ENCODE data around the gene SLC6A11. TPM values are rescaled to one million over a fixed set of nuclear protein-coding genes. Genes with fewer than 3 reads are reported as not detected.

The SLC6A11 gene
- total RNA-seq, 1 donor from 2014 or later = 0.19 TPM

DNA sequence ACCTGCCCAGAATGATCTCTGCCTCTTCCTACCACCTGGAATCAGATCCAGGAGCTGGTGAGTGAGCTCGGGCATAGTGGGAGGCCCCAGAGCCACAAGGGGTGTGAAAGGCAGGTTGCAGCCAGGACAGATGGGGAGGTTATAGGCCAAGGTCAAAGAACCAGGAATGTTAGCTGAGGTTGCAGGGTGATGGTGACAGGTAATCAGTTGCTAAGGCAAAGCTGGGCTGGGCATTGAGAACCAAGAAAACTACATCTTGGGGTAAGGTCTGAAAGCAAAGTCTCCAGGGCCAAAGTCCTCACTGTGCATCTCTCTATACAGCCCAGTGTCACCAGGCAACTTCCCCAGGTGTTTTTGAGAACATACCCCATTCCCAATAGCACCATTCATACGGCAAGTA is 38.4 kb upstream of the SLC6A11 start:
- no peak overlapping the region for H3K4me3 Mint-ChIP-seq (ENCODE audit: low read depth)
- no peak for DNase-seq (ENCODE audit: low spot score, unreplicated experiment)
- no peaks in the 10 kb centered on the region for H3K9me3 Mint-ChIP-seq (ENCODE audit: low read depth)
- H3K4me1 Mint-ChIP-seq (ENCODE audit: low read depth) = no peaks in the 10 kb centered on the region
- peaks cover 62% of the 10 kb centered on the region for H3K27me3 Mint-ChIP-seq
- no peak overlapping the region for H3K27ac Mint-ChIP-seq
- TF ChIP-seq, protein P1, sequence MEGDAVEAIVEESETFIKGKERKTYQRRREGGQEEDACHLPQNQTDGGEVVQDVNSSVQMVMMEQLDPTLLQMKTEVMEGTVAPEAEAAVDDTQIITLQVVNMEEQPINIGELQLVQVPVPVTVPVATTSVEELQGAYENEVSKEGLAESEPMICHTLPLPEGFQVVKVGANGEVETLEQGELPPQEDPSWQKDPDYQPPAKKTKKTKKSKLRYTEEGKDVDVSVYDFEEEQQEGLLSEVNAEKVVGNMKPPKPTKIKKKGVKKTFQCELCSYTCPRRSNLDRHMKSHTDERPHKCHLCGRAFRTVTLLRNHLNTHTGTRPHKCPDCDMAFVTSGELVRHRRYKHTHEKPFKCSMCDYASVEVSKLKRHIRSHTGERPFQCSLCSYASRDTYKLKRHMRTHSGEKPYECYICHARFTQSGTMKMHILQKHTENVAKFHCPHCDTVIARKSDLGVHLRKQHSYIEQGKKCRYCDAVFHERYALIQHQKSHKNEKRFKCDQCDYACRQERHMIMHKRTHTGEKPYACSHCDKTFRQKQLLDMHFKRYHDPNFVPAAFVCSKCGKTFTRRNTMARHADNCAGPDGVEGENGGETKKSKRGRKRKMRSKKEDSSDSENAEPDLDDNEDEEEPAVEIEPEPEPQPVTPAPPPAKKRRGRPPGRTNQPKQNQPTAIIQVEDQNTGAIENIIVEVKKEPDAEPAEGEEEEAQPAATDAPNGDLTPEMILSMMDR (IDR thresholded peaks at IDR 0.05; ENCODE audit: unreplicated experiment) = no peak
- no peaks in the 10 kb centered on the region for H3K36me3 Mint-ChIP-seq (ENCODE audit: insufficient read depth)

DNA sequence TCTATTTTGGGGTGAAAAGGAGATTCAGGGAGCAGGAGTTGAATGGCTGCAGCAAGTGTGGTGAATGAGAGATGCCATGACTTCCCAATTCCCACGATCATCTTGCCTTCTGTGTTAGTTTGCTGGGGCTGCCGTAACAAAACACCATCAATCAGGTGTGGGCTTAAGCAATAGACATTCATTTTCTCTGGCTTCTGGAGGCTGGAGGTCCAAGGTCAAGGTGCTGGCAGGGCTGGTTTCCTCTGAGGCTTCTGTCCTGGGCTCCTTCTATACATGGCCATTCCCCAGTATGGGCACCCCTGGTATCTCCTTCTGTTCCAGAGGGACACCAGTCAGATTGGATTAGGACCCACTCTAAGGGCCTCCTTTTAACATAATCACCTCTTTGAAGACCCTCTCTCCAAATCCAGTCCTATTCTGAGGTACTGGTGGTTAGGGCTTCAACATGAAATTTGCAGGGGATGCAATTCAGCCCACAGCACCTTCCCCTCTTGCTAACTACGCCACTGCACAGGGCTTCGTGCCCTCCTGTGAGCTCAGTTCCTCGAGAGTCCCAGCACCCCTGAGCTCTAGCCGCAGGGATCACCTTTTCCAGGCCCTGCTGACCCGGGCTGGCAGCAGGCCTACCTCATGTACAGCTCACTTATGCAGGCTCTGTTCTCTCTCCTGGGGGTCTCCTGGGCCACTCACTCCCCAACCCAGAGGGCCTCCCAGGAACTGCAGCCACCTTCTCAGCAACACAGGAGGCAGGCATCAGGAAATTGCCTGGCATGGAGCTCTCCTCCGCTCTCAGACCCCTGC is 37.3 kb upstream of the SLC6A11 start:
- Mint-ChIP-seq H3K27me3 (peaks cover 59% of the 10 kb centered on the region), H3K4me3 (ENCODE audit: low read depth) (no peak overlapping the region), H3K36me3 (ENCODE audit: insufficient read depth) (no peaks in the 10 kb centered on the region), H3K9me3 (ENCODE audit: low read depth) (no peaks in the 10 kb centered on the region), H3K4me1 (ENCODE audit: low read depth) (no peaks in the 10 kb centered on the region), H3K27ac (no peak overlapping the region)
- no peak for DNase-seq (ENCODE audit: low spot score, unreplicated experiment)
- TF ChIP-seq, protein P1 (IDR thresholded peaks at IDR 0.05; ENCODE audit: unreplicated experiment) = no peak

DNA sequence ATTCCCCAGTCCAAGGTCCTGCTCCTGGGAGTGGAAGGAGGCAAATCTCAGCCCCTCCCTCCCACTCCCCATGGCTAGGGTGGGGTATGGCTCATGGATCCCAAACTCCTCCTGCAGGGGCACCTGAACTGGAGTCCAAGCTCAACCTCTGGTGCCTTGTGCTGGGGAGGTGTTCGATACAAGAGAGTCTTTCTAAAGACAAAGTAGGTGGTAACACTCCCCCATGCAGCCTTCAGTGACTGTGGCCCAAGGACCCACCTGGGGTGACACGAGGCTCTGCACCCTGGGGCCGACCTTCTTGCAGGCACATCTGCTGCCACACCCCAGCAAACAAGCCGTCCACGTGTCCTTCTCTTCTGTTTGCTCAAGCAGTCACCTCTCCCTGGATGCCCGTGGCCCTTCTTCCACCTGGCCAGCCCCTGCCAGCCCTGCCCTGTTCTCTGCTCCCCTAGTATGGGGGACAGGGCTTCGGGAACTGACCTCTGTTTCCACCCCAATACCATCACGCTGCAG is 36.7 kb upstream of the SLC6A11 start:
- Mint-ChIP-seq H3K27ac (no peak overlapping the region), H3K4me1 (ENCODE audit: low read depth) (no peaks in the 10 kb centered on the region), H3K9me3 (ENCODE audit: low read depth) (no peaks in the 10 kb centered on the region)

DNA sequence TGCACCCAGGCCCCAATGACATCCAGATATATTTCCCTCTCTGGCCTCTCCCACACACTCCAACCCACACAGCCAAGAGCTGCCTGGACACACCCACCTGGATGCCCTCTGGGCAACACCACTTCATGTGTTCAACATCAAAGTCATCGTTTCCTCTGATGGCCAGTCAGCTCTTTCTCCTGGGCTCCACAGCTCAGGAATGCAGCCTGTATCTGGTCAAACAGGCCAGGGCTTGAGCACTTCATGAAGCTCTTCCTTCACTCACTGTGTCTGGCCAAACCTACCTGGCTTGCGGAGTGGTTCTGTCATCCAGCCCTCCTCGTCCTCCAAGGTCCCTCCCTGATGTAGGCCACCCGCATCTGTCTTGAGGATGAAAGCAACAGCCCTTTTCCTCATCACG is 35.8 kb upstream of the SLC6A11 start:
- DNase-seq (ENCODE audit: low spot score, unreplicated experiment) = no peak
- Mint-ChIP-seq H3K36me3 (ENCODE audit: insufficient read depth) (no peaks in the 10 kb centered on the region), H3K4me1 (ENCODE audit: low read depth) (no peaks in the 10 kb centered on the region), H3K27ac (no peak overlapping the region), H3K4me3 (ENCODE audit: low read depth) (no peak overlapping the region), H3K9me3 (ENCODE audit: low read depth) (no peaks in the 10 kb centered on the region), H3K27me3 (peaks cover 56% of the 10 kb centered on the region)
- TF ChIP-seq, protein P1 (IDR thresholded peaks at IDR 0.05; ENCODE audit: unreplicated experiment) = no peak

More for the DNA sequence above, 36.7 kb upstream of the SLC6A11 start:
- TF ChIP-seq, protein P1 (IDR thresholded peaks at IDR 0.05; ENCODE audit: unreplicated experiment) = no peak
- no peak overlapping the region for H3K4me3 Mint-ChIP-seq (ENCODE audit: low read depth)
- H3K27me3 Mint-ChIP-seq = peaks cover 56% of the 10 kb centered on the region
- DNase-seq (ENCODE audit: low spot score, unreplicated experiment) = no peak
- no peaks in the 10 kb centered on the region for H3K36me3 Mint-ChIP-seq (ENCODE audit: insufficient read depth)

DNA sequence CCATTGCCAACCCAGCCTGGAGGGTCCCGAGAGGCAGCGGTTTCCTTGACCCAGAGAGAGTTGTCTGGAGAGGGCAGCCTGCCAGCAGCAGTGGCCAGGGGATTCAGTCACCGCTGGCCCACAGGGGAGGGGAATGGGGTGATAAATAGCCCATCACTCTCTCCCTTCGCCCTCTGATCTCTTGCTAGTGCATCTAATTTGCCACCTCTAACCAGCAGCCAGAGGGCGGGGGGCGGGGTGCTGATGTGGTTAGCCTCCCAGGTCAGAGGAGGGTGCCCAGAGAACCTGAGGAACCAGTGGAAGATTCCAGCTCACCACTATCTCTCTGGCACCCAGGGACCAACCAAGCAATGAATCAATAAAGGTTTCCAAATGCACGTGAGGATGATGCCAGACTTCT is 35.1 kb upstream of the SLC6A11 start:
- DNase-seq (ENCODE audit: low spot score, unreplicated experiment) = no peak
- peaks cover 49% of the 10 kb centered on the region for H3K27me3 Mint-ChIP-seq
- TF ChIP-seq, protein P1 (IDR thresholded peaks at IDR 0.05; ENCODE audit: unreplicated experiment) = no peak
- H3K9me3 Mint-ChIP-seq (ENCODE audit: low read depth) = no peaks in the 10 kb centered on the region
- no peak overlapping the region for H3K4me3 Mint-ChIP-seq (ENCODE audit: low read depth)
- no peaks in the 10 kb centered on the region for H3K36me3 Mint-ChIP-seq (ENCODE audit: insufficient read depth)
- no peak overlapping the region for H3K27ac Mint-ChIP-seq
- H3K4me1 Mint-ChIP-seq (ENCODE audit: low read depth) = no peaks in the 10 kb centered on the region
